ENCODE data around the gene CHID1. TPM values are rescaled to one million over a fixed set of nuclear protein-coding genes. Genes with fewer than 3 reads are reported as not detected.

The CHID1 gene
- polyA plus RNA-seq (2012; ENCODE audit: missing spikeins) = 30.8 TPM

- FAIRE-seq = peak; percentile 92
- TF ChIP-seq POLR2AphosphoS5 (IDR thresholded peaks at IDR 0.05; ENCODE audit: low read depth, low read length) (no peak), TAF1 (IDR thresholded peaks at IDR 0.05; ENCODE audit: borderline replicate concordance, low read depth, low read length) (no peak; the same call in 1 of the 2 replicates), POLR2A (IDR thresholded peaks at IDR 0.05; ENCODE audit: low read depth, low read length) (peak; percentile 74; the same call in 1 of the 2 replicates)
Observed at GRCh38 chr11:910589-911030, at the start of gene CHID1. Gene CHID1 (minus strand): TSS chr11:910810. CDS start chr11:904816, 5,994 bp downstream.

GRCh38 chr11:959608-960007, 49.0 kb upstream of the CHID1 start:
- TF ChIP-seq POLR2A (IDR thresholded peaks at IDR 0.05; ENCODE audit: low read depth, low read length) = no peak
- TF ChIP-seq TAF1 (IDR thresholded peaks at IDR 0.05; ENCODE audit: borderline replicate concordance, low read depth, low read length) = no peak
- no peak for TF ChIP-seq POLR2AphosphoS5 (IDR thresholded peaks at IDR 0.05; ENCODE audit: low read depth, low read length)
- DNase-seq (ENCODE audit: insufficient read length) (no peak), FAIRE-seq (no peak)

More at GRCh38 chr11:910589-911030, at the start of gene CHID1:
- peak; percentile 99 for DNase-seq (ENCODE audit: insufficient read length)

GRCh38 chr11:959027-959426, 48.4 kb upstream of the CHID1 start:
- no peak for FAIRE-seq
- TF ChIP-seq POLR2A (IDR thresholded peaks at IDR 0.05; ENCODE audit: low read depth, low read length) (no peak), TAF1 (IDR thresholded peaks at IDR 0.05; ENCODE audit: borderline replicate concordance, low read depth, low read length) (no peak), POLR2AphosphoS5 (IDR thresholded peaks at IDR 0.05; ENCODE audit: low read depth, low read length) (no peak)

GRCh38 chr11:958101-958500, 47.5 kb upstream of the CHID1 start:
- no peak for DNase-seq (ENCODE audit: insufficient read length)
- no peak for FAIRE-seq

More at GRCh38 chr11:959027-959426, 48.4 kb upstream of the CHID1 start:
- DNase-seq (ENCODE audit: insufficient read length) = no peak

GRCh38 chr11:957212-957920, 46.8 kb upstream of the CHID1 start:
- peak; percentile 86 for FAIRE-seq
- no peak for DNase-seq (ENCODE audit: insufficient read length)
- no peak for TF ChIP-seq TAF1 (IDR thresholded peaks at IDR 0.05; ENCODE audit: borderline replicate concordance, low read depth, low read length)

More at GRCh38 chr11:958101-958500, 47.5 kb upstream of the CHID1 start:
- TF ChIP-seq TAF1 (IDR thresholded peaks at IDR 0.05; ENCODE audit: borderline replicate concordance, low read depth, low read length) = no peak
- no peak for TF ChIP-seq POLR2A (IDR thresholded peaks at IDR 0.05; ENCODE audit: low read depth, low read length)
- no peak for TF ChIP-seq POLR2AphosphoS5 (IDR thresholded peaks at IDR 0.05; ENCODE audit: low read depth, low read length)

- TF ChIP-seq TAF1 (IDR thresholded peaks at IDR 0.05; ENCODE audit: borderline replicate concordance, low read depth, low read length) (no peak), POLR2AphosphoS5 (IDR thresholded peaks at IDR 0.05; ENCODE audit: low read depth, low read length) (no peak), POLR2A (IDR thresholded peaks at IDR 0.05; ENCODE audit: low read depth, low read length) (no peak)
- DNase-seq (ENCODE audit: insufficient read length) = no peak
- FAIRE-seq = no peak
Observed at GRCh38 chr11:955154-956063, 44.8 kb upstream of the CHID1 start.

GRCh38 chr11:954392-955153, 44.0 kb upstream of the CHID1 start:
- TF ChIP-seq POLR2AphosphoS5 (IDR thresholded peaks at IDR 0.05; ENCODE audit: low read depth, low read length) (no peak), TAF1 (IDR thresholded peaks at IDR 0.05; ENCODE audit: borderline replicate concordance, low read depth, low read length) (no peak), POLR2A (IDR thresholded peaks at IDR 0.05; ENCODE audit: low read depth, low read length) (no peak)
- DNase-seq (ENCODE audit: insufficient read length) (no peak), FAIRE-seq (peak; percentile 61)

GRCh38 chr11:953512-953911, 42.9 kb upstream of the CHID1 start:
- DNase-seq (ENCODE audit: insufficient read length) (no peak), FAIRE-seq (no peak)
- TF ChIP-seq TAF1 (IDR thresholded peaks at IDR 0.05; ENCODE audit: borderline replicate concordance, low read depth, low read length) = no peak
- no peak for TF ChIP-seq POLR2A (IDR thresholded peaks at IDR 0.05; ENCODE audit: low read depth, low read length)

GRCh38 chr11:952406-953385, 42.1 kb upstream of the CHID1 start:
- DNase-seq (ENCODE audit: insufficient read length) (no peak), FAIRE-seq (no peak)
- TF ChIP-seq TAF1 (IDR thresholded peaks at IDR 0.05; ENCODE audit: borderline replicate concordance, low read depth, low read length) = no peak
- TF ChIP-seq POLR2A (IDR thresholded peaks at IDR 0.05; ENCODE audit: low read depth, low read length) = no peak
- TF ChIP-seq POLR2AphosphoS5 (IDR thresholded peaks at IDR 0.05; ENCODE audit: low read depth, low read length) = no peak

- no peak for FAIRE-seq
- no peak for TF ChIP-seq POLR2AphosphoS5 (IDR thresholded peaks at IDR 0.05; ENCODE audit: low read depth, low read length)
- no peak for TF ChIP-seq POLR2A (IDR thresholded peaks at IDR 0.05; ENCODE audit: low read depth, low read length)
- no peak for TF ChIP-seq TAF1 (IDR thresholded peaks at IDR 0.05; ENCODE audit: borderline replicate concordance, low read depth, low read length)
- DNase-seq (ENCODE audit: insufficient read length) = no peak
Observed at GRCh38 chr11:951507-951906, 40.9 kb upstream of the CHID1 start.

All from GM12892 (cell line).